OCI-LY7 (cell line): ENCODE measurements around the gene PDCD1.

Source experiments
- EZH2phosphoT487 ChIP-seq: fragments of 200-600 bp; sonication (generic); IDR thresholded peaks from 2 replicates; pipeline ENCODE4 v1.6.1; 2018; ENCODE audit warnings: low read depth, borderline replicate concordance, mild to moderate bottlenecking, mixed run types, antibody characterized with exemption, low read length, moderate library complexity, mixed read lengths
- TF ChIP-seq, protein P1 (sequence below): fragments of 200-600 bp; sonication (generic); conservative IDR thresholded peaks from 2 replicates; pipeline ENCODE4 v1.5.1; 2014; ENCODE audit warnings: mild to moderate bottlenecking, antibody characterized with exemption, low read length, moderate library complexity, mixed read lengths

DNA sequence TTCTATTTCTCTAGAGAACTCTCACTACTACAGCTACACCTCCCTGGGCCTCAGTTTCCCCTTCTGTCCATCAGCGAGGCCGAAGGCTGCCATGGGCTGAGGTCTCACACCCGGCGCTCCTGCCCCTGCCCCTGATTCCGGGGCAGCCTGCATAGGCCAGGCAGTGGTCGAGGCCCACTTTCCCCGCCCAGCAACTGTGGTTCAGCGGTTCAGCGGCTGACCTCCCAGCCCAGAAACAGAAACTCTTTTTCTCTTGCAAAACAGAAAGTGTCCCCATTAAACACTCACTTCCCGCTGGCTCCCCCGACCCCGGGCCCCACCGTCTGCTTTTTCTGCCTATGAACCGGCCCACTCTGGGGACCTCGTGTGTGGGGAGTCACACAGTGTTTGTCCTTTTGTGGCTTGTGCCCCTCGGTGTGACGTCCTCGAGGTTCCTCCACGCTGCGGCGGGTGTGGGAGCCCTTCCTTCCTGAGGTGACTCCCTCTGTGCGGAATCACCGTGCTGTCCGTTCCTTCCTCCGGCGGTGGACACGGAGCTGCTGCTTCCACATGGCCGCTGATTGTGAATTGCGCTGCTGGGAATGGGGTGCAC is 16.0 kb downstream of the PDCD1 start:
- TF ChIP-seq, protein P1, sequence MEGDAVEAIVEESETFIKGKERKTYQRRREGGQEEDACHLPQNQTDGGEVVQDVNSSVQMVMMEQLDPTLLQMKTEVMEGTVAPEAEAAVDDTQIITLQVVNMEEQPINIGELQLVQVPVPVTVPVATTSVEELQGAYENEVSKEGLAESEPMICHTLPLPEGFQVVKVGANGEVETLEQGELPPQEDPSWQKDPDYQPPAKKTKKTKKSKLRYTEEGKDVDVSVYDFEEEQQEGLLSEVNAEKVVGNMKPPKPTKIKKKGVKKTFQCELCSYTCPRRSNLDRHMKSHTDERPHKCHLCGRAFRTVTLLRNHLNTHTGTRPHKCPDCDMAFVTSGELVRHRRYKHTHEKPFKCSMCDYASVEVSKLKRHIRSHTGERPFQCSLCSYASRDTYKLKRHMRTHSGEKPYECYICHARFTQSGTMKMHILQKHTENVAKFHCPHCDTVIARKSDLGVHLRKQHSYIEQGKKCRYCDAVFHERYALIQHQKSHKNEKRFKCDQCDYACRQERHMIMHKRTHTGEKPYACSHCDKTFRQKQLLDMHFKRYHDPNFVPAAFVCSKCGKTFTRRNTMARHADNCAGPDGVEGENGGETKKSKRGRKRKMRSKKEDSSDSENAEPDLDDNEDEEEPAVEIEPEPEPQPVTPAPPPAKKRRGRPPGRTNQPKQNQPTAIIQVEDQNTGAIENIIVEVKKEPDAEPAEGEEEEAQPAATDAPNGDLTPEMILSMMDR, result no peak
- TF ChIP-seq EZH2phosphoT487, result no peak
